Activated CD4-positive, CD25-positive, alpha-beta regulatory T cell treated with anti-CD3 and anti-CD28 coated beads, Interleukin-2, amount 50 U/mL, for 16 hours (primary cell): Measurements from ENCODE around the gene ASB10.

Experiments
- DNase-seq: peaks from one replicate; pipeline ENCODE4 v3.0.0-alpha.2; 2020; ENCODE audit warnings: low read depth, low spot score

Gene ASB10

GRCh38 chr7:151186640-151187408 lies at the start of gene ASB10:
TSS of gene ASB10 (minus strand) at chr7:151187250. CDS start at chr7:151187130, 120 bp downstream.
- no peak for DNase-seq

GRCh38 chr7:151236406-151236805 lies 49.4 kb upstream of the ASB10 start:
- no peak for DNase-seq

GRCh38 chr7:151235091-151235787 lies 48.2 kb upstream of the ASB10 start:
- no peak for DNase-seq

GRCh38 chr7:151233804-151234203 lies 46.8 kb upstream of the ASB10 start:
- no peak for DNase-seq

- DNase-seq: peak; percentile 56
Observed at GRCh38 chr7:151232917-151233701, 46.1 kb upstream of the ASB10 start.

GRCh38 chr7:151232091-151232916 lies 45.3 kb upstream of the ASB10 start, which contains the start of gene CHPF2:
TSS of gene CHPF2 (plus strand) at chr7:151232483. CDS start at chr7:151234012, 1,529 bp downstream.
- peak; percentile 78 for DNase-seq

GRCh38 chr7:151231080-151231479 lies 44.0 kb upstream of the ASB10 start:
- no peak for DNase-seq

GRCh38 chr7:151229249-151229648 lies 42.2 kb upstream of the ASB10 start:
- no peak for DNase-seq

- DNase-seq: no peak
Observed at GRCh38 chr7:151228024-151228866, 41.2 kb upstream of the ASB10 start.

- peak; percentile 100 for DNase-seq
Observed at GRCh38 chr7:151226875-151227782, 40.1 kb upstream of the ASB10 start, which contains the start of gene ABCF2. TSS of gene ABCF2 (minus strand) at chr7:151227205. CDS start at chr7:151226458, 747 bp downstream.

GRCh38 chr7:151226560-151226874 lies 39.5 kb upstream of the ASB10 start:
- DNase-seq: no peak

GRCh38 chr7:151225948-151226510 lies 39.0 kb upstream of the ASB10 start:
- no peak for DNase-seq

GRCh38 chr7:151223728-151224127 lies 36.7 kb upstream of the ASB10 start:
- DNase-seq: no peak

- no peak for DNase-seq
Observed at GRCh38 chr7:151218170-151218569, 31.1 kb upstream of the ASB10 start.

GRCh38 chr7:151215396-151215795 lies 28.3 kb upstream of the ASB10 start:
- no peak for DNase-seq

GRCh38 chr7:151213826-151214225 lies 26.8 kb upstream of the ASB10 start:
- no peak for DNase-seq

GRCh38 chr7:151212626-151213025 lies 25.6 kb upstream of the ASB10 start:
- DNase-seq: no peak

GRCh38 chr7:151211155-151211772 lies 24.2 kb upstream of the ASB10 start:
- no peak for DNase-seq
